BJ (cell line): ENCODE results near the gene ATP1A2. TPM values are rescaled to one million over a fixed set of nuclear protein-coding genes. Genes with fewer than 3 reads are reported as not detected.

ENCODE experiments used
- CTCF ChIA-PET: fragments of 350-600 bp; formaldehyde crosslinking; extraction: SDS; loops from one replicate; lab custom pipeline; 2021; ENCODE audit warnings: antibody characterized with exemption, inconsistent platforms; lab: Yijun Ruan, JAX
- POLR2A ChIA-PET: fragments of 300-600 bp; sonication (Branson Sonifier 250); formaldehyde crosslinking; extraction: SDS; loops from one replicate; lab custom pipeline; 2021; ENCODE audit warnings: antibody characterized with exemption; lab: Charles Lee
- DNase-seq: peaks from one replicate; pipeline ENCODE4 v3.0.0-alpha.2; 2011; ENCODE audit warnings: low read depth
- H3K27me3 ChIP-seq: 2 replicates; pipeline ENCODE4 v1.6.0; 2011; ENCODE audit warnings: low read length; ENCODE audit not compliant: control insufficient read depth, insufficient read depth
- H3K36me3 ChIP-seq: 2 replicates; pipeline ENCODE4 v1.5.1; 2011; ENCODE audit warnings: low read length; ENCODE audit not compliant: control insufficient read depth, insufficient read depth
- H3K4me3 ChIP-seq: 2 replicates; pipeline ENCODE4 v1.5.1; 2011; ENCODE audit warnings: low read depth, mild to moderate bottlenecking, control low read depth, low read length
- CTCF ChIP-seq: IDR thresholded peaks from 2 replicates; pipeline ENCODE4 v1.5.1; 2011; ENCODE audit warnings: low read depth, mild to moderate bottlenecking, control low read depth, inconsistent platforms, low read length, moderate library complexity; ENCODE audit not compliant: insufficient read depth
- polyA plus RNA-seq: library from polyadenylated mRNA; depleted of rRNA; stranded (reverse); fragments of >200 nt; gene quantifications from 2 replicates; pipeline ENCODE4 v1.2.3, GENCODE V29; 2011

The ATP1A2 gene
- polyA plus RNA-seq, 1 experiment, result 1.1 TPM

GRCh38 chr1:160112357-160112756 is 3.2 kb upstream of the ATP1A2 start:
- Histone ChIP-seq H3K36me3 (no peaks in the 10 kb centered on the region), H3K27me3 (peaks cover 16% of the 10 kb centered on the region), H3K4me3 (no peak overlapping the region)
- DNase-seq, result no peak
- ChIA-PET CTCF (no interaction called here), POLR2A (no interaction called here)
- TF ChIP-seq CTCF, result no peak

GRCh38 chr1:160113407-160113806 is 2.2 kb upstream of the ATP1A2 start:
- POLR2A ChIA-PET, result no interaction called here
- DNase-seq, result no peak

GRCh38 chr1:160114085-160114484 is 1.5 kb upstream of the ATP1A2 start:
- no peaks in the 10 kb centered on the region for H3K36me3 ChIP-seq
- DNase-seq, result no peak
- ChIA-PET CTCF (interaction anchor here (1.0 to 1.2 kb wide), 2 partner anchors 11 to 13 kb away, joined by 4 to 6 read pairs; no protein-coding TSS in a partner anchor), POLR2A (no interaction called here)
- peaks cover 19% of the 10 kb centered on the region for H3K27me3 ChIP-seq
- no peak overlapping the region for H3K4me3 ChIP-seq
- no peak for TF ChIP-seq CTCF

More at GRCh38 chr1:160113407-160113806, 2.2 kb upstream of the ATP1A2 start:
- peaks cover 19% of the 10 kb centered on the region for H3K27me3 ChIP-seq
- H3K4me3 ChIP-seq, result no peak overlapping the region
- no peaks in the 10 kb centered on the region for H3K36me3 ChIP-seq
- no peak for TF ChIP-seq CTCF
- CTCF ChIA-PET, result no interaction called here

- no peak for TF ChIP-seq CTCF
- no peak overlapping the region for H3K4me3 ChIP-seq
- H3K27me3 ChIP-seq, result peaks cover 18% of the 10 kb centered on the region
- H3K36me3 ChIP-seq, result no peaks in the 10 kb centered on the region
- ChIA-PET CTCF (interaction anchor here (0.7 to 2.5 kb wide), 8 partner anchors 8 to 175 kb away, joined by 3 to 13 read pairs (median 3); partner anchors contain the start of gene CASQ1), POLR2A (no interaction called here)
- DNase-seq, result no peak
These were observed 956 bp downstream of the ATP1A2 start for GRCh38 chr1:160116283-160117147.

GRCh38 chr1:160117300-160117699 is 1.7 kb downstream of the ATP1A2 start:
- CTCF ChIA-PET, result interaction anchor here (0.7 to 2.5 kb wide), 7 partner anchors 9 to 174 kb away, joined by 3 to 13 read pairs (median 4); no protein-coding TSS in a partner anchor
- POLR2A ChIA-PET, result no interaction called here
- no peak for DNase-seq
- Histone ChIP-seq H3K27me3 (peaks cover 18% of the 10 kb centered on the region), H3K36me3 (no peaks in the 10 kb centered on the region), H3K4me3 (no peak overlapping the region)
- TF ChIP-seq CTCF, result no peak
